GM12892 (cell line): ENCODE results near the gene MYH6.

Experiments
- POLR2A ChIP-seq: IDR thresholded peaks from 2 replicates; pipeline ENCODE4 v1.6.1; 2011; ENCODE audit warnings: low read depth, low read length, control low read depth
- POLR2AphosphoS5 ChIP-seq: IDR thresholded peaks from 2 replicates; pipeline ENCODE4 v1.6.1; 2011; ENCODE audit warnings: low read depth, low read length, control low read depth

GRCh38 chr14:23416801-23417200 is 8.7 kb upstream of the MYH6 start:
- TF ChIP-seq POLR2AphosphoS5 (no peak), POLR2A (no peak)
